Measurements from ENCODE around the gene DENND6B. TPM values are rescaled to one million over a fixed set of nuclear protein-coding genes. Genes with fewer than 3 reads are reported as not detected.

Gene DENND6B
- total RNA-seq, 1 experiment from 2014 or later = 11.0 TPM

DNA sequence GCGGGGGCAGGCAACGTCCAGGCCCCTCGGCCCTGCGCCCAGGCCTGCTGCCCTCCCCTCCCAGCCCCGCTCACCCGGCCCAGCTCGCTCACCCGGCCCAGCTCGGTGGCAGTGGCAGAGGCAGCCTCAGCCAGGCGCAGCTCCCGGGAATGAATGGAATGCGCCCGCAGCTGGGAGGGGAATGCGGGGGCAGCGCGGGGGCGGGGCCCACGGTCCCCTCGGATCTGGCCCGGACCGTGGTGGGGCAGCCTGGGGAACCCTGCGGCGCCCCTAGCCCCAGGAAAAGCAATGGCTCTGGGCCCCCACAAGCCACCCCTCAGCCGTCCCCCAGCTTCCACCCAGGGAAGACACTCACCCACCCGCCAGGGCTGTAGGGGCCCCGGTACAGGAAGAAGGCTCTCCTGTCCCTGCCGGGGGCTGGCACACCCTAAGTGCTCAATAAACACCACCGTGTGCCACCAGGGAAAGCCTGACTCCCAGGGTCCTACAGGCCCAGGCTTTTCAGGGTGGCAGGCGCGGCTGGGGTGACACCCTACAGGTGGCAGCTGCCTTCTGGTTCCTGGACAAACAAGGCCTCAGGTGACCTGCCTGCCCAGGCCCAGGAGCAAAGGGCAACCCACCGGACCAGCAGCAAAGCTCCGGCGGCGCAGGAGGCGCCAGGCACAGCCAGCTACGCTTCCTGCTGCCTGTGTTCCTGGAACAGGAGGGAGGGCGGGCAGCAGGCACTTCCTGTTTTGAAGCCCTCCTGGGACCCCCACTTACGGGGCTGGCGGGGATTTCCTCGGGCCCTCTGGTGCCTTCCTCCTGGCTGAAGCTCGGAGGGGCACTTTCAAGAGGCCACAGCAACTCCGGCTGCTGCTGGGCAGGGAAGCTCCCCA, 33.1 kb downstream of the DENND6B start:
- no TSS peak for BruUV-seq (replicated peaks)

More for the DNA sequence above, 33.1 kb downstream of the DENND6B start:
- Histone ChIP-seq H3K9ac (ENCODE audit: low read length) (peak overlapping the region; percentile 73), H3K9me3 (ENCODE audit: control insufficient read depth in 1 of 2, insufficient read depth in 1 of 2, low read depth in 1 of 2, low read length in 2 of 2) (no peaks in the 10 kb centered on the region), H4K20me1 (ENCODE audit: insufficient read depth) (no peaks in the 10 kb centered on the region), H3K4me2 (ENCODE audit: low read length) (peak overlapping the region; percentile 92), H3K27ac (ENCODE audit: low read depth, low read length) (peak overlapping the region; percentile 99), H3K27me3 (ENCODE audit: insufficient read depth, low read length) (no peaks in the 10 kb centered on the region), H3K79me2 (ENCODE audit: insufficient read depth, low read length) (peaks cover 100% of the 10 kb centered on the region), H3K9me2 (ENCODE audit: insufficient read depth) (no peaks in the 10 kb centered on the region), H3K4me1 (ENCODE audit: control insufficient read depth in 1 of 2, insufficient read depth in 2 of 2, low read length in 2 of 2) (peaks cover 53 to 65% of the 10 kb centered on the region in 2 experiments), H2AFZ (ENCODE audit: low read depth, low read length, poor library complexity, severe bottlenecking) (no peak overlapping the region), H3K36me3 (ENCODE audit: control insufficient read depth in 1 of 2, insufficient read depth in 2 of 2, low read length in 2 of 2) (peaks cover 7 to 36% of the 10 kb centered on the region in 2 experiments; a peak in 3 of 4 replicates), H3K4me3 (replicated peaks in 1 of 2; ENCODE audit: low read depth in 1 of 2, low read length in 2 of 2) (peak overlapping the region; percentile 40 to 56)
- RAD21 ChIA-PET (ENCODE audit: low non-redundant PET in 1 of 2, low total read pairs in 2 of 2, uncharacterized antibody in 2 of 2, unreplicated experiment in 2 of 2) = no interaction called here
- DNase-seq (ENCODE audit: low read depth, low spot score) = no peak
- intact Hi-C loops (cut with micrococcal nuclease) = no loop called here
- ATAC-seq = peak; percentile 79
- TF ChIP-seq REST (IDR thresholded peaks at IDR 0.05; ENCODE audit: low read depth) = no peak
- TF ChIP-seq EZH2 (IDR thresholded peaks at IDR 0.05) = no peak
- TF ChIP-seq ZFX (IDR thresholded peaks at IDR 0.05) = 0 out of 2 replicates have a peak, but pooled peaks have one; percentile 6
- no peak for TF ChIP-seq POLR2A (IDR thresholded peaks at IDR 0.05; ENCODE audit: borderline replicate concordance, extremely low read depth, insufficient read depth, insufficient read length)
- no peak for TF ChIP-seq ELF1 (IDR thresholded peaks at IDR 0.05; ENCODE audit: borderline replicate concordance, low read depth)
- no peak for TF ChIP-seq MAX (IDR thresholded peaks at IDR 0.05)
- TF ChIP-seq RAD21 (IDR thresholded peaks at IDR 0.05; ENCODE audit: low read depth) = no peak
- no peak for TF ChIP-seq POLR2AphosphoS5 (IDR thresholded peaks at IDR 0.05; ENCODE audit: low read depth, low read length)
- TF ChIP-seq JUND (IDR thresholded peaks at IDR 0.05) = no peak
- no peak for TF ChIP-seq SP1 (IDR thresholded peaks at IDR 0.05; ENCODE audit: low read depth)
- peak; percentile 96 for TF ChIP-seq EGR1 (IDR thresholded peaks at IDR 0.05; ENCODE audit: low read depth)
- no peak for TF ChIP-seq SIN3A (IDR thresholded peaks at IDR 0.05; ENCODE audit: low read depth)
- TF ChIP-seq, protein P1, sequence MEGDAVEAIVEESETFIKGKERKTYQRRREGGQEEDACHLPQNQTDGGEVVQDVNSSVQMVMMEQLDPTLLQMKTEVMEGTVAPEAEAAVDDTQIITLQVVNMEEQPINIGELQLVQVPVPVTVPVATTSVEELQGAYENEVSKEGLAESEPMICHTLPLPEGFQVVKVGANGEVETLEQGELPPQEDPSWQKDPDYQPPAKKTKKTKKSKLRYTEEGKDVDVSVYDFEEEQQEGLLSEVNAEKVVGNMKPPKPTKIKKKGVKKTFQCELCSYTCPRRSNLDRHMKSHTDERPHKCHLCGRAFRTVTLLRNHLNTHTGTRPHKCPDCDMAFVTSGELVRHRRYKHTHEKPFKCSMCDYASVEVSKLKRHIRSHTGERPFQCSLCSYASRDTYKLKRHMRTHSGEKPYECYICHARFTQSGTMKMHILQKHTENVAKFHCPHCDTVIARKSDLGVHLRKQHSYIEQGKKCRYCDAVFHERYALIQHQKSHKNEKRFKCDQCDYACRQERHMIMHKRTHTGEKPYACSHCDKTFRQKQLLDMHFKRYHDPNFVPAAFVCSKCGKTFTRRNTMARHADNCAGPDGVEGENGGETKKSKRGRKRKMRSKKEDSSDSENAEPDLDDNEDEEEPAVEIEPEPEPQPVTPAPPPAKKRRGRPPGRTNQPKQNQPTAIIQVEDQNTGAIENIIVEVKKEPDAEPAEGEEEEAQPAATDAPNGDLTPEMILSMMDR (IDR thresholded peaks at IDR 0.05 in 2 of 3, conservative IDR thresholded peaks at IDR 0.05 in 1 of 3; ENCODE audit: borderline replicate concordance in 1 of 3, insufficient read depth in 1 of 3, low read depth in 2 of 3, low read length in 2 of 3) = no peak
- TF ChIP-seq FOSL1 (IDR thresholded peaks at IDR 0.05; ENCODE audit: low read depth) = no peak
- no peak for TF ChIP-seq TCF7L2 (IDR thresholded peaks at IDR 0.05; ENCODE audit: borderline replicate concordance, extremely low read depth, insufficient read depth, insufficient read length)
- no peak for TF ChIP-seq ZNF274 (IDR thresholded peaks at IDR 0.05; ENCODE audit: low read depth, low read length)
- no peak for TF ChIP-seq CBX3 (IDR thresholded peaks at IDR 0.05; ENCODE audit: low read depth)
- TF ChIP-seq YY1 (IDR thresholded peaks at IDR 0.05; ENCODE audit: extremely low read depth, insufficient replicate concordance, low read depth, low read length) = no peak
- CTCF ChIA-PET = interaction anchor here (0.9 to 1.2 kb wide), 3 partner anchors 10 to 17 kb away, joined by 3 read pairs; no protein-coding TSS in a partner anchor
- POLR2A ChIA-PET = interaction anchor here (1.0 to 2.7 kb wide), 4 partner anchors 10 to 12 kb away, joined by 3 to 11 read pairs (median 5); no protein-coding TSS in a partner anchor
